ENCODE measurements around the gene DMBX1.

- TF ChIP-seq CTCF (IDR thresholded peaks at IDR 0.05) (no peak), FOSL2 (IDR thresholded peaks at IDR 0.05) (no peak), FOSL2 (CRISPR knock-in tag; IDR thresholded peaks at IDR 0.05) (no peak), RFX5 (IDR thresholded peaks at IDR 0.05) (no peak), MAFK (IDR thresholded peaks at IDR 0.05; ENCODE audit: partially characterized antibody) (no peak), RAD21 (conservative IDR thresholded peaks at IDR 0.05 in 1 of 2, IDR thresholded peaks at IDR 0.05 in 1 of 2) (no peak), JUNB (IDR thresholded peaks at IDR 0.05) (no peak), RCOR1 (IDR thresholded peaks at IDR 0.05; ENCODE audit: low read depth, low read length) (no peak)
These were observed 49.2 kb upstream of the DMBX1 start for GRCh38 chr1:46440478-46440877.

All from A549 (cell line).